ENCODE measurements around the gene LDB2.

DNA sequence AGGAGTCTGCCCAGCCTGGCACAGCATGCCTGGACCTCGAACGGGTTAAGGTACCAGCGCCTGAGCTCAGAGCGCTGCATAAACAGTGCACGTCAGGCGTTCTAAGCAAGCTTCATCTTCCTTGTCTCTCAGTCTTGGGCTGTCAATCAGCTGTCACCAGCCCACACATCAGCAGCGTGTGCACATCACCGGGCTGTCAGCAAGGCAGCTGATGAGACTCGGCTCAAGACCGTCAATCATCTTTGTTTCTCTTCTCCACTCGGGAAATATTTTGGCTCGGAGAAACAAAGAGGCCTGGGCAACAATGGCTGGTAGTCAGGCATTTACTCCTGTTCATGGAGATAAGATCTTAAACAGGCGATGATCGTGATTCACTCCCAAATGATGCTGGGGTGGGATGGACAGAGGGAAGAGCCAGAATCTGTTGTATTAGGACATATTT lies 141.3 kb downstream of the LDB2 start:
- TF ChIP-seq HDAC2 (IDR thresholded peaks at IDR 0.05; ENCODE audit: borderline replicate concordance in 1 of 2, low read depth in 2 of 2, low read length in 2 of 2) (no peak), TCF12 (IDR thresholded peaks at IDR 0.05; ENCODE audit: low read depth, low read length) (no peak), EP300 (IDR thresholded peaks at IDR 0.05; ENCODE audit: borderline replicate concordance in 1 of 2, low read depth in 2 of 2, low read length in 2 of 2) (no peak), POLR2A (IDR thresholded peaks at IDR 0.05; ENCODE audit: control extremely low read depth in 1 of 2, low read depth in 2 of 2, low read length in 2 of 2) (no peak), SP1 (IDR thresholded peaks at IDR 0.05; ENCODE audit: low read depth, low read length) (no peak), MAFK (IDR thresholded peaks at IDR 0.05; ENCODE audit: low read depth, low read length) (no peak), YY1 (IDR thresholded peaks at IDR 0.05; ENCODE audit: low read depth, low read length) (no peak), POLR2AphosphoS5 (IDR thresholded peaks at IDR 0.05; ENCODE audit: low read depth, low read length) (no peak), GABPA (IDR thresholded peaks at IDR 0.05; ENCODE audit: borderline replicate concordance, insufficient read depth, low read length) (no peak), RAD21 (IDR thresholded peaks at IDR 0.05 in 1 of 2, conservative IDR thresholded peaks at IDR 0.05 in 1 of 2; ENCODE audit: low read depth in 2 of 2, low read length in 2 of 2) (no peak)
- TF ChIP-seq, protein P1, sequence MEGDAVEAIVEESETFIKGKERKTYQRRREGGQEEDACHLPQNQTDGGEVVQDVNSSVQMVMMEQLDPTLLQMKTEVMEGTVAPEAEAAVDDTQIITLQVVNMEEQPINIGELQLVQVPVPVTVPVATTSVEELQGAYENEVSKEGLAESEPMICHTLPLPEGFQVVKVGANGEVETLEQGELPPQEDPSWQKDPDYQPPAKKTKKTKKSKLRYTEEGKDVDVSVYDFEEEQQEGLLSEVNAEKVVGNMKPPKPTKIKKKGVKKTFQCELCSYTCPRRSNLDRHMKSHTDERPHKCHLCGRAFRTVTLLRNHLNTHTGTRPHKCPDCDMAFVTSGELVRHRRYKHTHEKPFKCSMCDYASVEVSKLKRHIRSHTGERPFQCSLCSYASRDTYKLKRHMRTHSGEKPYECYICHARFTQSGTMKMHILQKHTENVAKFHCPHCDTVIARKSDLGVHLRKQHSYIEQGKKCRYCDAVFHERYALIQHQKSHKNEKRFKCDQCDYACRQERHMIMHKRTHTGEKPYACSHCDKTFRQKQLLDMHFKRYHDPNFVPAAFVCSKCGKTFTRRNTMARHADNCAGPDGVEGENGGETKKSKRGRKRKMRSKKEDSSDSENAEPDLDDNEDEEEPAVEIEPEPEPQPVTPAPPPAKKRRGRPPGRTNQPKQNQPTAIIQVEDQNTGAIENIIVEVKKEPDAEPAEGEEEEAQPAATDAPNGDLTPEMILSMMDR (IDR thresholded peaks at IDR 0.05; ENCODE audit: control extremely low read depth in 1 of 3, insufficient read depth in 1 of 3, low read depth in 1 of 3, low read length in 3 of 3), result no peak
- TF ChIP-seq, protein P2, sequence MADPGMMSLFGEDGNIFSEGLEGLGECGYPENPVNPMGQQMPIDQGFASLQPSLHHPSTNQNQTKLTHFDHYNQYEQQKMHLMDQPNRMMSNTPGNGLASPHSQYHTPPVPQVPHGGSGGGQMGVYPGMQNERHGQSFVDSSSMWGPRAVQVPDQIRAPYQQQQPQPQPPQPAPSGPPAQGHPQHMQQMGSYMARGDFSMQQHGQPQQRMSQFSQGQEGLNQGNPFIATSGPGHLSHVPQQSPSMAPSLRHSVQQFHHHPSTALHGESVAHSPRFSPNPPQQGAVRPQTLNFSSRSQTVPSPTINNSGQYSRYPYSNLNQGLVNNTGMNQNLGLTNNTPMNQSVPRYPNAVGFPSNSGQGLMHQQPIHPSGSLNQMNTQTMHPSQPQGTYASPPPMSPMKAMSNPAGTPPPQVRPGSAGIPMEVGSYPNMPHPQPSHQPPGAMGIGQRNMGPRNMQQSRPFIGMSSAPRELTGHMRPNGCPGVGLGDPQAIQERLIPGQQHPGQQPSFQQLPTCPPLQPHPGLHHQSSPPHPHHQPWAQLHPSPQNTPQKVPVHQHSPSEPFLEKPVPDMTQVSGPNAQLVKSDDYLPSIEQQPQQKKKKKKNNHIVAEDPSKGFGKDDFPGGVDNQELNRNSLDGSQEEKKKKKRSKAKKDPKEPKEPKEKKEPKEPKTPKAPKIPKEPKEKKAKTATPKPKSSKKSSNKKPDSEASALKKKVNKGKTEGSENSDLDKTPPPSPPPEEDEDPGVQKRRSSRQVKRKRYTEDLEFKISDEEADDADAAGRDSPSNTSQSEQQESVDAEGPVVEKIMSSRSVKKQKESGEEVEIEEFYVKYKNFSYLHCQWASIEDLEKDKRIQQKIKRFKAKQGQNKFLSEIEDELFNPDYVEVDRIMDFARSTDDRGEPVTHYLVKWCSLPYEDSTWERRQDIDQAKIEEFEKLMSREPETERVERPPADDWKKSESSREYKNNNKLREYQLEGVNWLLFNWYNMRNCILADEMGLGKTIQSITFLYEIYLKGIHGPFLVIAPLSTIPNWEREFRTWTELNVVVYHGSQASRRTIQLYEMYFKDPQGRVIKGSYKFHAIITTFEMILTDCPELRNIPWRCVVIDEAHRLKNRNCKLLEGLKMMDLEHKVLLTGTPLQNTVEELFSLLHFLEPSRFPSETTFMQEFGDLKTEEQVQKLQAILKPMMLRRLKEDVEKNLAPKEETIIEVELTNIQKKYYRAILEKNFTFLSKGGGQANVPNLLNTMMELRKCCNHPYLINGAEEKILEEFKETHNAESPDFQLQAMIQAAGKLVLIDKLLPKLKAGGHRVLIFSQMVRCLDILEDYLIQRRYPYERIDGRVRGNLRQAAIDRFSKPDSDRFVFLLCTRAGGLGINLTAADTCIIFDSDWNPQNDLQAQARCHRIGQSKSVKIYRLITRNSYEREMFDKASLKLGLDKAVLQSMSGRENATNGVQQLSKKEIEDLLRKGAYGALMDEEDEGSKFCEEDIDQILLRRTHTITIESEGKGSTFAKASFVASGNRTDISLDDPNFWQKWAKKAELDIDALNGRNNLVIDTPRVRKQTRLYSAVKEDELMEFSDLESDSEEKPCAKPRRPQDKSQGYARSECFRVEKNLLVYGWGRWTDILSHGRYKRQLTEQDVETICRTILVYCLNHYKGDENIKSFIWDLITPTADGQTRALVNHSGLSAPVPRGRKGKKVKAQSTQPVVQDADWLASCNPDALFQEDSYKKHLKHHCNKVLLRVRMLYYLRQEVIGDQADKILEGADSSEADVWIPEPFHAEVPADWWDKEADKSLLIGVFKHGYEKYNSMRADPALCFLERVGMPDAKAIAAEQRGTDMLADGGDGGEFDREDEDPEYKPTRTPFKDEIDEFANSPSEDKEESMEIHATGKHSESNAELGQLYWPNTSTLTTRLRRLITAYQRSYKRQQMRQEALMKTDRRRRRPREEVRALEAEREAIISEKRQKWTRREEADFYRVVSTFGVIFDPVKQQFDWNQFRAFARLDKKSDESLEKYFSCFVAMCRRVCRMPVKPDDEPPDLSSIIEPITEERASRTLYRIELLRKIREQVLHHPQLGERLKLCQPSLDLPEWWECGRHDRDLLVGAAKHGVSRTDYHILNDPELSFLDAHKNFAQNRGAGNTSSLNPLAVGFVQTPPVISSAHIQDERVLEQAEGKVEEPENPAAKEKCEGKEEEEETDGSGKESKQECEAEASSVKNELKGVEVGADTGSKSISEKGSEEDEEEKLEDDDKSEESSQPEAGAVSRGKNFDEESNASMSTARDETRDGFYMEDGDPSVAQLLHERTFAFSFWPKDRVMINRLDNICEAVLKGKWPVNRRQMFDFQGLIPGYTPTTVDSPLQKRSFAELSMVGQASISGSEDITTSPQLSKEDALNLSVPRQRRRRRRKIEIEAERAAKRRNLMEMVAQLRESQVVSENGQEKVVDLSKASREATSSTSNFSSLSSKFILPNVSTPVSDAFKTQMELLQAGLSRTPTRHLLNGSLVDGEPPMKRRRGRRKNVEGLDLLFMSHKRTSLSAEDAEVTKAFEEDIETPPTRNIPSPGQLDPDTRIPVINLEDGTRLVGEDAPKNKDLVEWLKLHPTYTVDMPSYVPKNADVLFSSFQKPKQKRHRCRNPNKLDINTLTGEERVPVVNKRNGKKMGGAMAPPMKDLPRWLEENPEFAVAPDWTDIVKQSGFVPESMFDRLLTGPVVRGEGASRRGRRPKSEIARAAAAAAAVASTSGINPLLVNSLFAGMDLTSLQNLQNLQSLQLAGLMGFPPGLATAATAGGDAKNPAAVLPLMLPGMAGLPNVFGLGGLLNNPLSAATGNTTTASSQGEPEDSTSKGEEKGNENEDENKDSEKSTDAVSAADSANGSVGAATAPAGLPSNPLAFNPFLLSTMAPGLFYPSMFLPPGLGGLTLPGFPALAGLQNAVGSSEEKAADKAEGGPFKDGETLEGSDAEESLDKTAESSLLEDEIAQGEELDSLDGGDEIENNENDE (IDR thresholded peaks at IDR 0.05; ENCODE audit: insufficient replicate concordance, low read length), result no peak

All from H1 (cell line).